ENCODE measurements around the gene TRIM9.
A peak's percentile ranks its signal among the peaks of the same experiment; 100 is the strongest.
"Not testable (repeated sequence)": the region's sequence is repeated elsewhere in the genome, so short reads cannot be mapped to it uniquely, and the experiment has no call there.

Gene TRIM9

DNA sequence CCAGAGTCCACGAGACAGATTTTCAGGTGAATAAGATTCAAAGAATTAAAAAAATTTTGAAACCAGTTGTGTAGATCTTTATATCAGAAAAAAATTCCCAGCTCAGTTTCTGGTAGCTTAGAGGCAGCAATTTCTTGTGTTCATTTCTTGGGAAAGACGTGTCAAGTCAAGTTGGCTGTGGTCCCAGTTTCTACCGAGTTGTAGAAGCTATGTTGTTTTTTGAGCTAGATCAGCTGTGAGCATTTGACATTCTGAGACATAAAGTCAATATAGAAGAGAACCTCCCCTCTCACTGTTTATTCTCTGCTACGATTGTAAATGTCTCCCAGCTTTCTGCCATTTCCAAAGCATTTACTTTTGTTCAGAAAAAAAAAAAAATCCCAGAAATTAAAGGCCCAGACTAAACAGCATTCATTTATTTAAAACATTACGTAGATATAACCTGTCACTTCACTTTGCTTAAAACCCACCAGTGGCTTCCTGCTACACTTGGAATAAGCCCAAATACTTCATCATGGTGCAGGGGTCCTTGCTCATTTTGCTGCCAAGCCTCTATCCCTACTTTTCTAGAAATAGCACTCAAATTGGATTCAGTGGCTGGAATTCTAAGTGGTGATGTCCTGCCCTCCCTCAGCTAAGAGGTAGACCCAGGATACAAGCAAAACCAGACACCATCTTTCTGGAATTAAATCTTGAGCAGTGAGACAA is 130.1 kb downstream of the TRIM9 start:
- DNase-seq (ENCODE audit: low read depth in 3 of 3) = no peak

DNA sequence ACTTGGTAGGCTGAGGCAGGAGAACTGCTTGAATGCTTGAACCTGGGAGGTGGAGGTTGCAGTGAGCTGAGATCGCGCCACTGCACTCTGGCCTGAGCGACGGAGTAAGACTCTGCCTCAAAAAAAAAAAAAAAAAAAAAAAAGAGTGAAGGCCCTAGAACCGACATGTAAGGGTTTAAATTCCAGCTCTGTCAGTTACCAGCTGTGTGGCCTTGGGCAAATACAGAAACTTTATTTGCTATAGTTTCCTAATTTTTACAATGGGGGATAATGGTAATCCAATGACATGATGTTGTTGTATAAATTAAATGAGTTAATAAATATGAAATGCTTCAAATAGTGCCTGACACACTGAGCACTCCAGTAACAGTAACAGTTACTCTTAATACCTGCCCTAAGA is 131.0 kb downstream of the TRIM9 start:
- DNase-seq (ENCODE audit: low read depth in 3 of 3) = no peak

DNA sequence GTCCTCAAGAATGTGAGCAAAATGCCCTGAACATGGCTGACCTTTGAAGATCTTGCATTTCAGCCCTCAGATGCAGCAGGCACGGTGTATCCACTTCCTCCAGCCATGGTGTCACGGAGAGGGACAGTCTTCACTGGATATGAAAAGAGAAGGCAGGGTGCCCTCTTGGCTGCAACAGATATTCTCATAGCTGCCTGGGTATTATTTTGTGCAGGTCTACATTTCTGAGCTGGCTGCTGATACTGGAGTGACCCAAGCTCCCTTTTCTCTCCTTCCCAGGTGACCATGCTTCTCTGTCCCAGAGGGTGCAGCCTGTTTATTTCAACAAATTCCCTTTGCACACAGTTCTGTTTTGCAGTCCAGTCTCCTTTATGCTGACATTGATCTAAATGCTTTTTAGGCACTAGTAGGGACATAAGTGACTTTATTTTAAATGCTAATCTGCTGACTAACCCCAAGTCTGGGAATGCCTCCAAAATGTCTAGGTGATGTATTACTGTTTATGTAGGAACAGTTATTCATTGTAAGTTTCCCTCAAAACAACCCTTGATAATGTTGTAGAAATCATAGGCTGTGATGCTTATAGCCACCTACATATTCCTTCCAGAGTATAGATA is 133.2 kb downstream of the TRIM9 start:
- DNase-seq (ENCODE audit: low read depth in 3 of 3) = no peak

DNA sequence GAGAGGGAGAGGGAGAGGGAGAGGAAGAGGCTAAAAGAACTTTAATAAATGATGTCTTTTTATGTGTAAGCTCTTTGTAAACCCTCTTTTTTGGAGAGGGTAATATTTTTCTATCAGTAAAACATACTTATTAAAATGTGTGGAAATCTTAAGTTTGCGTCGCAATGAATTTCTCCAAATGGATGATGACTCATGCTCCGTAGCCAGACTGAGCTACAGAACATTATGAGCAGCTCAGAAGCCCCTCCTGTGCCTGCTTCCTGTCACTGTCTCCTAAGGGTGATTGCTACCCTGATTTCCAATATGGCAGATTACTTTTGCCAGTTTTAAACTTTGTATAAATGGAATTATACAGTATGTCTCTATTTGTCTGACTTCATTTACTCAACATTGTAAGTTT is 137.6 kb downstream of the TRIM9 start:
- no peak for DNase-seq (ENCODE audit: low read depth in 3 of 3)

DNA sequence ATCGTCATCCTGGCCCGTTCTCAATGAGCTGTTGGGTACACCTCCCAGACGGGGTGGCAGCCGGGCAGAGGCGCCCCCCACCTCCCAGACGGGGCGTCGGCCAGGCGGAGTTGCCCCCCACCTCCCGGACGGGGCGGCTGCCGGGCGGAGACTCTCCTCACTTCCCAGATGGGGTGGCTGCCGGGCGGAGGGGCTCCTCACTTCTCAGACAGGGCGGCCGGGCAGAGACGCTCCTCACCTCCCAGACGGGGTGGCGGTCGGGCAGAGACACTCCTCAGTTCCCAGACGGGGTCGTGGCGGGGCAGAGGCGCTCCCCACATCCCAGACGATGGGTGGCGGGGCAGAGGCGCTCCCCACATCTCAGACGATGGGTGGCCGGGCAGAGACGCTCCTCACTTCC is 138.5 kb downstream of the TRIM9 start:
- not testable (repeated sequence) for DNase-seq (ENCODE audit: low read depth in 3 of 3)

DNA sequence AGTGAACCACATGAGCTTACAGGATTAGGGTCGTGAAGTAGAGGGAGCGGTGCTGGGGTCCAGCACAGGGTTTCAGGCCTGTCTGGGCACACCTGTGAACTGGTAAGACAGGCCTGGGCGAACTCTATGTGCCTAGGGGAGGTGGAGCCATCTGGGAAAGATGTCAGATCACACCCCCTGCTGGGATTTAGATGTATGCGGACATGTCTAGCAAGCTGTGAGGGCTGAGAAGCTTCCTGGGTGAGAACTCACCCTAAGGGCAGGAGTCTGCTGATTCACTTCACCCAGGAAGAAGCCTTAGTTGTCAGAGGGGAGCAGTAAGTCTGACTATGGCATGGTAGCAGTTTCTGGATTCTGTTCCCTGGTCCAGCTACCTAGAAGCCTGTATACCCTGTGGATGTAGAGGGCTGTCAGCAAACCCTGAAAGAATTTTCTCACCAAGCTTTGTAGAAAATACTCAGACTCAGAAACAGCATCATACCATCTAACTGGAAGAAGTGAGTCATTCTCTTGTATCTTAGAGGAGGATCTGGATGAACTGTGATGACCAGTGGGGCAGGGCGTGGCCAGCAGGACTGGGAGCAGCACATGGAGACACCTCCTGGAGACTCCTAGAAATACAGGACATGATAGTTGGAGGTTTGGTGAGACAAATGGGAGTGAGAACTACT is 139.4 kb downstream of the TRIM9 start:
- DNase-seq (ENCODE audit: low read depth in 3 of 3) = no peak

DNA sequence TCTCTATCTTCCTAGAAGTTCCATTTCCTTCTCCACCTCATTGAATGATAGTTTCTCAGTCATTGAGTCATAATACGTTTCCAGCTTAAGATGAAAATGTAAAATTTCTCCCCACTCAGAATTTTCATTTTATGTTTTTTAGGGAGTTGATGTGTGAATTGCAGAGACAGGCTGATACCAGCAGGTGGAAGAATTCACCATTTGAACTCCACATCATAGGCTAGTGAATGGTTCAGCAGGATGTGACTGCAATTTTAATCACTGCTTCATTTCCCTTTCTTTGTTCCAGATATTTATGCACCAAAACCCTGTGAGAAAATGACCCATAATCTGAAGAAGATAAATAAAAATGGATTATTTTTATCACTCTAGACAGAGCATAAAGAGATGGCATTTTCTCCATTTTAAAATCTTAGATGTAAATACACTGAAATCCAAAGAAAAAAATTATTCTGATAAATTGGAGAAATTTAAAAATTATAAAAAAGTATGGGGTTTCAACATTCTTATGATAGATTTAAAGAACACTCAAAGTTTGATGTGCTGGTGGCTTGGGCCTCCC is 140.0 kb downstream of the TRIM9 start:
- no peak for DNase-seq (ENCODE audit: low read depth in 3 of 3)

DNA sequence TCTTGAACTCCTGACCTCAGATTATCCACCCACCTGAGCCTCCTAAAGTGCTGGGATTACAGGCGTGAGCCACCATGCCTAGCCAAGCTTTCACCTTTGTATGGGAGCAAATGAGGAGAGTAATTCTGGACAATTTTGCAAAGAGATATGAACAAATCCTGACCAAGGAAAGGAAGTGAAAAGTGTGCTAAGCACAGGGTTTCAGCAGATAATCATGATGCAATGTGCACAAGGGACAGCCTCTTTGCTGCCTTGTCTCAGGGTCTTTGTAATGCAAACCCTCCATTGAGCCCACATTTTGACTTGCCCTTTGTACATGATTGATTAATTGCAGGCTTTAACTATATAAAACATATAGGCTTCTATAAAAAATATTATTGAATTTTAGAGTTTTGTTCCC is 141.4 kb downstream of the TRIM9 start:
- DNase-seq (ENCODE audit: low read depth in 3 of 3) = no peak

DNA sequence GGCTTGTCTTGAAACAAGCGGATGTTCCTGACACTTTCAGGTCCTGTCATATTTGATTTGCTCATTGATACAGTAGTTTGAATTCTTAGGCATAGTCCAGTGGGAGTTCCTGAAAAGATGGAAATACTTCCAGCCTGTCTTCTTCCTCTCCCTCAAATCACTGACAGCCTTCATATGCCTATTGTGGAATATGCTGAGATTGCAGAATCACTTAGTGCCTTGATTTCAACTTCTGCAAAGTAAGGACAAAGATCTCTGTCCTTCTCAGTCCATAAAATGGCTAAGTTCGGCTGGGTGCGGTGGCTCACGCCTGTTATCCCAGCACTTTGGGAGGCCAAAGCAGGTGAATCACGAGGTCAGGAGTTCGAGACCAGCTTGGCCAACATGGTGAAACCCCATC is 143.9 kb downstream of the TRIM9 start:
- no peak for DNase-seq (ENCODE audit: low read depth in 3 of 3)

DNA sequence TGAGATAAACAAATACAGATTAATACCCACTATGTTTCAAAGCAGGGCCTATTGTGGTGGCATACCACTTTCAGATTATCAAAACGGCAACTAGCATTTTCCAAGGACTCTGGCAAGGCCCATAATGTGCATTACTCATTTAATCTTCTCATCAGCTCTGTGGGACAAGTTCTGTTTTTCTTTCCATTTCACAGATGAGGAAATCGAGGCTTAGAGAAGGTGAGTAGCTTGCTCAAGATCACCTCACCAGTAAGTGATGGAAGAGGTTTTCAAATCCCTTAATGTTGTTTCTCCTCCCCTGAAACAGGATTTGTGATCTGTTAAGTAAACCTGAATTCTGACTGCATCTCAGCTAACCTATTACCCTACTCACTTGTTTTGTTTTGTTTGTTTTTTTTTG is 146.7 kb downstream of the TRIM9 start:
- no peak for DNase-seq (ENCODE audit: low read depth in 3 of 3)

DNA sequence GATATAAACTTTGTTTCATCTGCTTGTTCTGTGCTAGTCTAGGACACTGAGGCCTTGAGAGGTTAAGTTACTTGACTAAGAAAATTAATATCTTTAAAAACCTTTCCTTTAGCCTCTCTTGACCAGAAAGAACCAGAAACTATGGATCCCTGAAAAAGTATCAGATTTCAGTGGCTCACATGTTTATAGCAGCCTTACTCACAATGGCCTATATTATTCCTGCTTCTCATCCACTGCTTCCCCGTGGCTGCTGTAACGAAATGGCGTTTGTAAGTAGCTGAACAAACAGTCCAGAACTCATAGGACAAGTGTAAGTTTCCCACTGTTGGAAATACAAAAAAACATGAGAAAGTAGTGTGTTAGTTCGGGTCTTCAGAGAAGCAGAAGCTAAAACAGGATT is 147.5 kb downstream of the TRIM9 start:
- no peak for DNase-seq (ENCODE audit: low read depth in 3 of 3)

DNA sequence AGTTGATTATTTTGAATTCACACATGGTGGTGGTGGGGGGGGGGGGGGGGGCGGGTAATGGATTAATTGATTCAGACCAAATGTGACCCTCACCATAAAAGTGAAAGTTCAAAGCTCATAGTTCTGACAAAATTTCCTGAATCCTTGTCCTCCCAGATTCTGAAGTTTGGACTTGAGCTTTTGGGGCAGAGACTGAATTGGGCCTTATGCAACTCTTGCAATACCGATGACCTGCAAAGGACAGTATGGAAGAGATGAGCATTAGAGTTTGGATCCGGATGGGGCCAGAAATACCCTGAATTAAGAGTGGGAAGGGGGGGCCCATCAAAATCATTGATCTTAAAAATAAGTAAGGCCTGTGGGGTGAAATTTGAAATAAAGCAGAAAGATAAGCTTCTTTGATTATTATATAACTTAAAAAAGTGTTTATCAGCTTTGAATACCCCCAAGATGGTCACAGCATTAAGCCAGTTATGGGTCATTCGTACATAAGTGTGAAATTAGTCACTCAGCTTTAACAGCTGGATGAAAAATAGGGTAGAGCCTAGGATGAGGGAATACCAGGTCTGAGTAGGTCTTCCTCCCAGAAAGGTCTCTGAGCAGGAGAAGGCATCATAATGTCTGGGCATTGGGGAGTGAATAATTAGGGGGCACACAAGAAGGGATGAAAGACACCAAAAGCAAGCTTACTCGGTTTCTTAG is 148.5 kb downstream of the TRIM9 start:
- DNase-seq (ENCODE audit: low read depth in 3 of 3) = no peak

DNA sequence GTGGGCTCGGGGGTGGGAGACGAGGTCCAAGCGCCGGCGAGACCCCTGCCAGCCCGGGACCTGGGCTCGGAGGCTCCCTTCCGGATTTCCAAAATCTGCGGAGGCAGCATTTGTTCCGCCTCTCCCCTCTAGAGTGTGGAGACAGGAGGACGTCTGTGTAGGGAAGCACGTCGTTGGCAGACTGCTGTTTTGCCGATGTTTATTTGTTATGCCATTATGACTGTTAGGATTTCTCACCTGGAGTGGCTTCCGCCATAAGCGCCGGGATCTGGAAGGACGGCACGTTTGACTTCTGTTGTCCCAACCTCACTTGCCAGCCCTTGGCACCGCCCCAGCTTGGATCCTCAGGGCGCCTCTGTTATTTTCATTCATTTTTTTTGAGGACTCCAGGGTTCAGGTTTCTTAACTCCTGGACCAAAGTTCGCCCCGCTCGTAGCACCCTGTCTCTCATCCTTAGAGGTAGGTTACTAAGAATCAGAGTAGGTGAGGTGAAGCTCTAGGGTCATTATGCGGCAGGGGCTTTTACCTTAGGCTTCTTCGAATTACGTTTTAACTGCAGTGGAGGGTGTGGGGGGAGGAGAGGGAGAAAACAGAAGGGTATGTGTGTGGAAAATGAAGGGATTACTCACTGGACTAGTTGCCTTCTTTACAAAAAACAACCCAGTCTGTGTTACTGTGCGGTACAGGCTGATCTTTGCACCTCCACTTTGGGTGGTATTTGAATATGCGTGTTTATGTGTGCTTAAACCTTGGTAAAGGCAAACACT is 150.1 kb downstream of the TRIM9 start:
- DNase-seq (ENCODE audit: low read depth in 3 of 3) = no peak

DNA sequence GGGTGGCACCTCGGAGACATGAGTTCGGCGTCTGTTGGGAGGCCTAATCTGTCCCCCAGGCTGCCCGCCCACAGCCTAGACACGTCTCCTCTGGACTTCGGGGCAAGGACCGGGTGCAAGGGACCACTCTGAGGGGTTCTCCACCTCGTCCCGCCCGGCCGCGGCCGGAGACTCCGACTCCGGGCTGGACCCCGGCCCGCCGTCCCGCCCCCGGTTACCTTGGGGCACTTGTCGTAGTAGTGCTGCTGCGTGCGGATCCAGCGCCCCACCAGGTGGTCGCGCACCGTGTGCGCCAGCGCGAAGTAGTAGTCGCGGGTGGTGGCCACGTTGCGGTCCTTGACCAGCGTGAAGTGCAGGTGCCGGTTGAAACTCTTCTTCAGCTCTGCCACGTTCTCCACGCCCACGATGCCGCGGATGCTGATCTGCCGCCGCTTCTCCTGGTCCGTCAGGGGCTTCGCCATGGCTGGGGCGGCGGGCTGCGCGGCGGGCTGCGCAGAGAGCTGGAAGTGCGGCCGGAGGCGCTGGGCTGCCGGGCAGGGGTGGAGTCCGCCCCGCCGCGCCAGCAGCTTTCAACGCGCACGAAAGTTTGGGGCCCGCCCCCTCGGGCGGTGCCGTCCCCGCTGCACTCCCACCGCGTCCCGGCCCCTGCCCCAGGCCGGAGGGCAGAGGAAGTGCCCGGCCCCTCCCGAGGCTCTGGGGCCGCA is 150.8 kb downstream of the TRIM9 start, which contains the start of gene PYGL:
TSS of gene PYGL (minus strand) at position 541 of the 704 bp plus-strand sequence. CDS start at position 461, 80 bp downstream.
- peak in 1 of 3 experiments; percentile 8 for DNase-seq (ENCODE audit: low read depth in 3 of 3)

DNA sequence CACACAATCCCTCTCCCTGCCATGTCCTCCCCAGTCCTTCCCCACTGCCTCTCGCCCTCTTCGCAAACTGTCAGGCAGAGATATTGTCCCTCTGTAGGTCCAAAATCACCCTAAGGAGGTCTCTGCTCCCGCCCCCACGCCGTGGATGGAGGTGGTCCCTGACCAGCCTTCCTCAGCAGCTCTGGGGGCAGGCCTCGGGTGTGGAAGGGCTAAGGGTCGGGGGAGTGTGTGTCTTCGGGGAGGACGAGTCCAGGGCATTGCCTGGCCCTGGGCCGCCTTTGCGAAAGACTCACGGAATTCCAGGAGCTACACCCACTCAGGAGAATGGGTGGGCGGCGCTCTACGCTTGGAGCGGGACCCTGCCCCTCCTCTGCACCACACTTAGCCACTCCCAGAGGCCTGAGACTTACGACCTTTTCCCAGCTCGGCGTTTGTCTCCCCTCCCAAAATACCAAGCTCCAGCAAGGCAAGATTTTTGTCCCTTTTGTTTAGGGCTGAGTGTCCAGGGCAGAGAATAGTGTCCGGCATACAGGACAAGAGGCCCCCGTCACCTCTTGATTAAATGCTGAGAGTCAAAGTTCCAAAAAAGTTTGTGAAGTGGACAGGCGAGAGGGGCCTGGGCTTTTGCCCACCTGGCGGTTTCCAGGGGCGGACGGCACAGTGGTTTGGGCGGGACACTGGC is 151.5 kb downstream of the TRIM9 start:
- DNase-seq (ENCODE audit: low read depth in 3 of 3) = no peak

DNA sequence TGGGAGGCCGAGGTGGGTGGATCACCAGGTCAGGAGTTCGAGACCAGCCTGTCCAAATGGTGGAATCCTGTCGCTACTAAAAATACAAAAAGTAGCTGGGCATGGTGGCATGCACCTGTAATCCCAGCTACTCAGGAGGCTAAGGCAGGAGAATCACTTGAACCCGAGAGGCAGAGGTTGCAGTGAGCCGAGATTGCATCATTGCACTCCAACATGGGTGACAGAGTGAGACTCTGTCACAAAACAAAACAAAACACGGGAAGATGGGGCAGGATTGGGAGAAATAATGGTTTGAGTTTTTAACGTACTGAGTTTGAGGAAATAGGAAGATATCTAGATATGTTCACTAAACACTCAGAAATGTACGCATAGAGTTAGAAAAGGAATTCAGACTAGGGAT is 153.3 kb downstream of the TRIM9 start:
- not testable (repeated sequence) for DNase-seq (ENCODE audit: low read depth in 3 of 3)

DNA sequence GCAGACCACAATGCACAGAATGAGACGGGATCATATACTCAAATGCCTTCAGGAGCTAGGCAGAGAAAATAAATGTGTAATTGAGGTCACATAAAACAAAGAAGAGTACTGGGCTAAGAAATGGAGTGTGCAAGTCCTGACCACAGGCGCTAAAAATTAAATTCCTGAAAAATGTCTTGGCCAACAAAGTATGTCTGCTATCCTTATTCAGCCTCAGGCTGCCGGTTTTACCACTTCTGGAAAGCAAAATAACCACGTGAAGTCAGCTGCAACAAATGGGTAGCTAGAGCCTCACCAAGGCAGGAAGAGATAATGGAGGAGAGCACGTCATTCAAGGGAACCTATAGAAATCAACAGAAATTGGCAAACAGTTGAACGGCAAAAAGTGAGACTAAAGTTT is 153.8 kb downstream of the TRIM9 start:
- DNase-seq (ENCODE audit: low read depth in 3 of 3) = no peak

DNA sequence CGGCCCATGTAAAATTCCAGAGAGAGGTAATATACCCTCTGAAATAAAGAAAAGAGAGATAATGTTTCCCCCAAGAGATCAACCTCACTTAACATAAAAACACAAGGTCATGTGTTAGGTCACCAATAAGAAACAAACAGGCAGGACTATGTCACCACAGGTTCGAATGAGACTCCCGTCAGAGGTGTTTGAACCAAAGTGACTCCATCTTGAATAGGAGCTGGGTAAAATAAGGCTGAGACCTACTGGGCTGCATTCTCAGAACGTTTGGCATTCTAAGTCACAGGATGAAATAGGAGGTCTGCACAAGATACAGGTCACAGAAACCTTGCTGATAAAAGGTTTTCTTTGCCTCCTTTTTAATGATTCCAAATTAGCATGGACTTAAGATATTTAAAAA is 157.1 kb downstream of the TRIM9 start:
- DNase-seq (ENCODE audit: low read depth in 3 of 3) = no peak

DNA sequence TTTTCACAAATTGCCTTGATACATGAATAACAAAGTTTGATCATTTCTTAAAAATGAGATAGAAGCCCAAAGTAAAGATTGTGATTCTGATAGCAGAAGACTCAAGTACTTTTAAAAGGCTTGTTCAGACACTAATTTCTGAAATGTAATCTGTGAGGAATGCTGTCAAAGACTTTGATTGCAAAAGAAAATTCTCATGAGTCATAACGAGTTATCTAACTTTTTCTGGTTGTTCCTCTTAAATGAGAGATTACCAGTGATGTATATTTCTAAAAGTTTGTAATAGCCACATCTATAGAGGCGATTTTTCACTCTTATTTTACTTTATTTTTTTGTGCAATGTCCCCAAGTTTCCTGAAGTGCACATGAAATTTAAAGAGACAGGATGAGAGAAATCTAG is 157.6 kb downstream of the TRIM9 start:
- no peak for DNase-seq (ENCODE audit: low read depth in 3 of 3)

DNA sequence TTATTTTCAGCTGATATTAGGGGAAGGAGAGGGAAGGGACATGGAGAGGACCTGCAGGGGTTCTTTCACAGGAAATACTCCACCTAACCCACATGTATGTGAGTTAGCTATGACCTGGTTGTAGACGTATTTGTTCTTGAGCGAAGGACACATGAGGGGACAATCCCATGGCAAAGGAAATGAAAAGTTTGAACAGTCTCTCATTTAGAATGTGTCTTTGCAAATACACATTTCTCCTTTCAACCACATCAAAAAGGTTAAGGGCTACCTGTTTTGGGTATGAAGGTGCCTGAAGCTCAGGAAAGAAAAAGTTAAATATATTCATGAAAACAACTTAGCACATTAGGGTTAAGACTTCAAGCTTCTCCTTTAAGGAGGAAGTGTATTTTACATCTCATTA is 158.0 kb downstream of the TRIM9 start:
- DNase-seq (ENCODE audit: low read depth in 3 of 3) = no peak
